NCI-H446 (cell line): ENCODE data around the gene ETV2.
A peak's percentile ranks its signal among the peaks of the same experiment; 100 is the strongest.
"Not testable (repeated sequence)": the region's sequence is repeated elsewhere in the genome, so short reads cannot be mapped to it uniquely, and the experiment has no call there.

Source experiments
- DNase-seq, 2 experiments: peaks; one replicate each; lab custom pipeline; 2025; lab: John Stamatoyannopoulos, UW

The ETV2 gene

GRCh38 chr19:35628565-35629331 lies 12.8 kb upstream of the ETV2 start, which contains the start of gene RBM42:
RBM42 (plus strand) TSS chr19:35629036; CDS start chr19:35629154, 118 bp downstream.
- DNase-seq: peak; percentile 96 to 99

GRCh38 chr19:35629332-35629633 lies 12.3 kb upstream of the ETV2 start:
- no peak for DNase-seq

- DNase-seq: no peak
Measured at GRCh38 chr19:35633727-35634440, 7.7 kb upstream of the ETV2 start.

GRCh38 chr19:35636651-35637050 lies 4.9 kb upstream of the ETV2 start:
- DNase-seq: no peak

GRCh38 chr19:35637165-35637564 lies 4.4 kb upstream of the ETV2 start:
- no peak for DNase-seq

GRCh38 chr19:35639321-35639639 lies 2.3 kb upstream of the ETV2 start:
- DNase-seq: no peak

GRCh38 chr19:35639863-35640262 lies 1.7 kb upstream of the ETV2 start:
- no peak for DNase-seq

GRCh38 chr19:35642312-35642711 lies 767 bp downstream of the ETV2 start:
- peak in 1 of 2 experiments; percentile 17 for DNase-seq

GRCh38 chr19:35642798-35643254 lies 1.3 kb downstream of the ETV2 start:
- DNase-seq: no peak

GRCh38 chr19:35643255-35644205 lies 2.0 kb downstream of the ETV2 start:
- DNase-seq: peak; percentile 71 to 86

GRCh38 chr19:35644206-35644986 lies 2.9 kb downstream of the ETV2 start:
- peak in 1 of 2 experiments; percentile 71 for DNase-seq

- peak in 1 of 2 experiments; percentile 30 for DNase-seq
Measured at GRCh38 chr19:35644987-35645679, 3.6 kb downstream of the ETV2 start.

GRCh38 chr19:35645680-35646511 lies 4.4 kb downstream of the ETV2 start:
- no peak for DNase-seq

GRCh38 chr19:35648017-35648961 lies 6.7 kb downstream of the ETV2 start, which contains the start of gene COX6B1:
COX6B1 (plus strand) TSS chr19:35648323; CDS start chr19:35651244, 2,921 bp downstream.
- peak; percentile 94 to 99 for DNase-seq

GRCh38 chr19:35650581-35650980 lies 9.0 kb downstream of the ETV2 start:
- DNase-seq: no peak

- DNase-seq: not testable (repeated sequence)
Measured at GRCh38 chr19:35654828-35655227, 13.3 kb downstream of the ETV2 start.

GRCh38 chr19:35655600-35655999 lies 14.1 kb downstream of the ETV2 start:
- no peak for DNase-seq

GRCh38 chr19:35656700-35657099 lies 15.2 kb downstream of the ETV2 start:
- DNase-seq: no peak
